ENCODE data around the gene CAPN8. TPM values are rescaled to one million over a fixed set of nuclear protein-coding genes. Genes with fewer than 3 reads are reported as not detected.
A peak's percentile ranks its signal among the peaks of the same experiment; 100 is the strongest.

CAPN8 gene
- total and polyA plus RNA-seq, 2 donors from 2014 or later = 0.84 to 56.1 TPM

DNA sequence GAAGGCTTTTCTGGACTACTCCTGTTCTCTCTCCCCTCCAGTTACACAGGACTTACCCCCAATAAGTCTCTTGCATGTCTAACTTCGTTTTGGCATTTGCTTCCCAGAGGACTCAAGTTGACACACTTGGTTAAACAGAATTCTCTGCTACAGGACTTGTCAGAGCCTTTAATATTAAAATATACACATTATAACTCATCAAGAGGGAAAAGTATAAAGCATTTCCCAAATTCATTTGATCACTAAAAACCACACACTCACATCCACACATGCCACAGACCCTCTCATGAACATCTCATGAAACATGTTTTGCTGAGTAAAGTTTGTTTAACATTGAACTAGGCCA, 38.1 kb upstream of the CAPN8 start:
- no peak for FAIRE-seq
- Histone ChIP-seq H3K9me3 (ENCODE audit: control insufficient read depth in 2 of 3, insufficient read depth in 1 of 3, low read length in 3 of 3) (no peaks in the 10 kb centered on the region), H3K27ac (ENCODE audit: low read depth in 2 of 2, low read length in 2 of 2) (no peak overlapping the region), H3K36me3 (ENCODE audit: control insufficient read depth in 2 of 3, insufficient read depth in 3 of 3, low read length in 3 of 3) (no peaks in the 10 kb centered on the region), H3K27me3 (ENCODE audit: control insufficient read depth, insufficient read depth, low read length) (no peaks in the 10 kb centered on the region), H3K4me1 (ENCODE audit: control insufficient read depth in 2 of 3, insufficient read depth in 2 of 3, low read depth in 1 of 3, low read length in 3 of 3) (peaks cover 0 to 12% (median 6%) of the 10 kb centered on the region in 3 donors), H3K9ac (ENCODE audit: low read length in 3 of 3) (no peak overlapping the region), H3K4me3 (ENCODE audit: low read length in 3 of 3) (no peak overlapping the region)
- TF ChIP-seq, protein P1, sequence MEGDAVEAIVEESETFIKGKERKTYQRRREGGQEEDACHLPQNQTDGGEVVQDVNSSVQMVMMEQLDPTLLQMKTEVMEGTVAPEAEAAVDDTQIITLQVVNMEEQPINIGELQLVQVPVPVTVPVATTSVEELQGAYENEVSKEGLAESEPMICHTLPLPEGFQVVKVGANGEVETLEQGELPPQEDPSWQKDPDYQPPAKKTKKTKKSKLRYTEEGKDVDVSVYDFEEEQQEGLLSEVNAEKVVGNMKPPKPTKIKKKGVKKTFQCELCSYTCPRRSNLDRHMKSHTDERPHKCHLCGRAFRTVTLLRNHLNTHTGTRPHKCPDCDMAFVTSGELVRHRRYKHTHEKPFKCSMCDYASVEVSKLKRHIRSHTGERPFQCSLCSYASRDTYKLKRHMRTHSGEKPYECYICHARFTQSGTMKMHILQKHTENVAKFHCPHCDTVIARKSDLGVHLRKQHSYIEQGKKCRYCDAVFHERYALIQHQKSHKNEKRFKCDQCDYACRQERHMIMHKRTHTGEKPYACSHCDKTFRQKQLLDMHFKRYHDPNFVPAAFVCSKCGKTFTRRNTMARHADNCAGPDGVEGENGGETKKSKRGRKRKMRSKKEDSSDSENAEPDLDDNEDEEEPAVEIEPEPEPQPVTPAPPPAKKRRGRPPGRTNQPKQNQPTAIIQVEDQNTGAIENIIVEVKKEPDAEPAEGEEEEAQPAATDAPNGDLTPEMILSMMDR (IDR thresholded peaks at IDR 0.05; ENCODE audit: borderline replicate concordance, extremely low read depth, insufficient read depth) = no peak
- intact Hi-C loops (cut with DNase I) = no loop called here
- no peak for DNase-seq

DNA sequence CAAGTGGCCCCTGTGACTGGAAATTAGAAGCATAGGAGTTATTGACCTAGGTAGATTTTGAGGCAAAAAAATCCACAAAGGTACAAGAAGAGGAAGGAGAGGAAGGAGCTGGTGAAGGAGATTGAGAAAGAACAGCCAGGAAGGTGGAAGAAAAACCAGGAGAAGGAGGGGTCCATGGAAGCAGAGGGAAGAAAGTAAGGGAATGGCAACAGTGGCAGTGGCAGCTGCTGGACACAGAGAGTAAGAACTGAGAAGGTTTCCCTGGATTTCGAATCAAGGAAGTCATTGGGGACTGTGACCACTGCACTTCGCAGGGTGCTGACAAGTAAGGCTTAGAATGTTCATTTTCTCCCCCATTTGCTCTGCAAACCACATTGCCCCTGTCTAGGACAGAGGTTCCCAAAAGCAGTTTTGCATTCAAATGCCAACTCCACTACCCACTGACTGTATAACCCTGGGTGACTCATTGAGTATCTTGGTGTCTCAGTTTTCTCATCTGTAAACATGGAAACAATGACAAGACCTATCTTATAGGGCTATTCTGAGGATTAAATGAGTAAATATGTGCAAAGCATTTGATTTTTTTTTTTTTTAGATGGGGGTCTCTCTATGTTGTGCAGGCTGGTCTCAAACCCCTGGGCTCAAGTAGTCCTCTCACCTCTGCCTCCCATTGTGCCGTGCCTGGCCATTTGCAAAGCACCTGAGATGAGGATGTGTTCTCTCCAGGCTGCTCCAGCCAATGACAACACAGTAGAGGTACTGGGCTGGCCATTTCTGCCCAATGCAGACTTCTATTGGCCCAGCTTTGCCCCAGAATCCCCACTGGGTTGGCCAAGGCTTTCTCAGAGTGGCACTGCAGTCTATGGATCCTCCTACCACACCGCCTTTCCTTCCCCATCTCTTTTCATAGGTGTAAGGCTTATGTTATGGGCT, 37.5 kb upstream of the CAPN8 start:
- FAIRE-seq (no peak), DNase-seq (peak in 1 of 5 donors; percentile 20)
- H3K4me3 ChIP-seq (ENCODE audit: low read length in 3 of 3) = no peak overlapping the region
- no peaks in the 10 kb centered on the region for H3K36me3 ChIP-seq (ENCODE audit: control insufficient read depth in 2 of 3, insufficient read depth in 3 of 3, low read length in 3 of 3)
- intact Hi-C loops (cut with DNase I) = no loop called here
- TF ChIP-seq, protein P1 (IDR thresholded peaks at IDR 0.05; ENCODE audit: borderline replicate concordance, extremely low read depth, insufficient read depth) = no peak
- no peak overlapping the region for H3K27ac ChIP-seq (ENCODE audit: low read depth in 2 of 2, low read length in 2 of 2)
- H3K27me3 ChIP-seq (ENCODE audit: control insufficient read depth, insufficient read depth, low read length) = no peaks in the 10 kb centered on the region
- H3K4me1 ChIP-seq (ENCODE audit: control insufficient read depth in 2 of 3, insufficient read depth in 2 of 3, low read depth in 1 of 3, low read length in 3 of 3) = peaks cover 0 to 11% (median 6%) of the 10 kb centered on the region in 3 donors
- no peaks in the 10 kb centered on the region for H3K9me3 ChIP-seq (ENCODE audit: control insufficient read depth in 2 of 3, insufficient read depth in 1 of 3, low read length in 3 of 3)
- no peak overlapping the region for H3K9ac ChIP-seq (ENCODE audit: low read length in 3 of 3)

DNA sequence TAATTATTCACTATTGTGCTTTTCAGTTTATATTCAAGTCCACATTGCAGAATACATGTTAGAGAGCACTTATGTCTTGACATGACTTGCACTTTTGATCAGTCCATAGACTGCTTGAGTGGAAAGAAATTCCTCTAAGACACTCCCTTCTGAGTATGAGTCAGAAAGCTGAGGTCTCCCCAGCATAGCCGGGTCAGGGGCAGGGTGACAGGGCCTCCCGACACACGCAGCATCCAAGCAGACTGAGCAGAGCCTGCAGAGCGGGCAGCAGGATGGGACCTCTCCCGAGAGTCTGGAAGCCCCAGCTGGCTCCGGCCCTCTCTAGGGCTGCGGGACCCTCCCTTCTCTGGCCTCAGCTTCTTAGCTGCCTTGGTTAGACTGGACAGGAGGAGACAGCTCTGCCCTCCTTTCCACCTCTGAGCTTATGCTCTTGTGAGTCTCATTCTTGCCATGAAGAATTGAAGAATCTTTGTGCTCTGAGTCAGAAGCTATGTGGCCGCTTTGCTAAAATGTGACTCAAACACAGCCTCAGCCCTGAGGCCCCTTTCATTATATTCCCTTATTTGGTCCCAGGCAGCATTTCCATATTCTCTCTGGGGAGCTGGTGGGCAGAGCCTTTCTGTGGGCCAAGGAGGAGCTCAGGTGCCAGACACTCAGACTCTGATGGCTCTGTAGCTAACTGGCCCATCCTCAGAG, 35.6 kb upstream of the CAPN8 start:
- Histone ChIP-seq H3K4me3 (ENCODE audit: low read length in 3 of 3) (no peak overlapping the region), H3K27ac (ENCODE audit: low read depth in 2 of 2, low read length in 2 of 2) (no peak overlapping the region), H3K9ac (ENCODE audit: low read length in 3 of 3) (no peak overlapping the region), H3K36me3 (ENCODE audit: control insufficient read depth in 2 of 3, insufficient read depth in 3 of 3, low read length in 3 of 3) (no peaks in the 10 kb centered on the region), H3K27me3 (ENCODE audit: control insufficient read depth, insufficient read depth, low read length) (no peaks in the 10 kb centered on the region), H3K9me3 (ENCODE audit: control insufficient read depth in 2 of 3, insufficient read depth in 1 of 3, low read length in 3 of 3) (no peaks in the 10 kb centered on the region), H3K4me1 (ENCODE audit: control insufficient read depth in 2 of 3, insufficient read depth in 2 of 3, low read depth in 1 of 3, low read length in 3 of 3) (peaks cover 0 to 5% (median 4%) of the 10 kb centered on the region in 3 donors)
- DNase-seq = peak in 2 of 5 donors; percentile 39 to 89
- intact Hi-C loops (cut with DNase I) = no loop called here
- no peak for FAIRE-seq
- TF ChIP-seq, protein P1 (IDR thresholded peaks at IDR 0.05; ENCODE audit: borderline replicate concordance, extremely low read depth, insufficient read depth) = no peak
